HepG2 (cell line): ENCODE measurements around the gene EFCAB11. TPM values are rescaled to one million over a fixed set of nuclear protein-coding genes. Genes with fewer than 3 reads are reported as not detected.

Experiments
- ATAC-seq: fragments of 200-7000 bp; cut with Tn5 transposase; 3 replicates; pipeline ENCODE4 v1.9.1; 2020; ENCODE audit warnings: mild to moderate bottlenecking, moderate library complexity
- BruUV-seq: library from RNA; stranded (reverse); fragments of 400-500 nt; replicated peaks from 2 replicates; lab custom pipeline; 2021; lab: Mats Ljungman, UMichigan
- CTCF ChIA-PET: fragments of 300-600 bp; formaldehyde crosslinking; extraction: SDS; loops from one replicate; lab custom pipeline; 2021; ENCODE audit warnings: low total read pairs, inconsistent platforms, low intra/inter-chr PET ratio; lab: Yijun Ruan, JAX
- POLR2A ChIA-PET: fragments of 350-600 bp; sonication (Branson Sonifier 250); formaldehyde crosslinking; loops from one replicate; lab custom pipeline; 2020; ENCODE audit warnings: antibody characterized with exemption, inconsistent platforms; lab: Yijun Ruan, JAX
- DNase-seq: peaks from one replicate; pipeline ENCODE4 v3.0.0-alpha.2; 2015; ENCODE audit warnings: low spot score
- FAIRE-seq: peaks from 3 replicates; lab custom pipeline; 2011; peaks lifted over from hg19 to GRCh38; lab: Jason Lieb, UNC
- H2AFZ ChIP-seq: one replicate; pipeline ENCODE4 v1.6.1; 2011; ENCODE audit warnings: low read length, inconsistent platforms
- H3K27ac ChIP-seq: fragments of 300-600 bp; 3 replicates; pipeline ENCODE4 v1.8.0; 2011; ENCODE audit warnings: mixed run types, mild to moderate bottlenecking, mixed read lengths, low read length, inconsistent platforms; ENCODE audit not compliant: insufficient read depth; ENCODE audit errors: extremely low read length
- H3K27me3 ChIP-seq, 2 experiments: fragments of 200-600 bp in 1 of 2; 2 replicates in 1 of 2; 3 replicates in 1 of 2; pipeline versions ENCODE4 v1.6.0 to v1.8.0; 2011; ENCODE audit warnings: low read length in 2 of 2, mild to moderate bottlenecking in 2 of 2, moderate library complexity in 2 of 2, inconsistent platforms in 1 of 2; ENCODE audit not compliant: insufficient read depth in 2 of 2, control insufficient read depth in 1 of 2
- H3K36me3 ChIP-seq, 2 experiments: fragments of 200-600 bp in 1 of 2; replicated peaks in 1 of 2; 2 replicates in 1 of 2; 3 replicates in 1 of 2; pipeline versions ENCODE4 v1.5.1 to v1.8.0; 2011; ENCODE audit warnings: low read length in 2 of 2, inconsistent platforms in 1 of 2; ENCODE audit not compliant: insufficient read depth in 2 of 2, control insufficient read depth in 1 of 2
- H3K4me1 ChIP-seq: 2 replicates; pipeline ENCODE4 v1.5.1; 2012; ENCODE audit warnings: low read length, inconsistent platforms; ENCODE audit not compliant: insufficient read depth
- H3K4me2 ChIP-seq: 2 replicates; pipeline ENCODE4 v1.6.0; 2011; ENCODE audit warnings: low read depth, low read length, inconsistent platforms
- H3K4me3 ChIP-seq, 3 experiments: fragments of 200-600 bp in 1 of 3; sonication (generic), shearing (Covaris generic) in 1 of 3; replicated peaks in 1 of 3; 2 replicates each; pipeline ENCODE4 v1.5.1; 2011 to 2016; ENCODE audit warnings: low read length in 3 of 3, inconsistent platforms in 2 of 3, low read depth in 2 of 3, mild to moderate bottlenecking in 2 of 3, control low read depth in 1 of 3, mixed read lengths in 1 of 3; ENCODE audit not compliant: insufficient read depth in 1 of 3
- H3K79me2 ChIP-seq: one replicate; pipeline ENCODE4 v1.6.1; 2011; ENCODE audit warnings: low read length, inconsistent platforms; ENCODE audit not compliant: insufficient read depth
- H3K9ac ChIP-seq: 2 replicates; pipeline ENCODE4 v1.6.0; 2011; ENCODE audit warnings: mild to moderate bottlenecking, low read depth, low read length, inconsistent platforms; ENCODE audit not compliant: insufficient read depth
- H3K9me3 ChIP-seq: 2 replicates; pipeline ENCODE4 v1.5.1; 2012; ENCODE audit warnings: mild to moderate bottlenecking, low read length
- H4K20me1 ChIP-seq: 2 replicates; pipeline ENCODE4 v1.6.0; 2011; ENCODE audit warnings: inconsistent platforms, mild to moderate bottlenecking, low read length, moderate library complexity; ENCODE audit not compliant: insufficient read depth
- ARNT ChIP-seq: fragments of 450-650 bp; IDR thresholded peaks from 2 replicates; pipeline ENCODE4 v1.6.1; 2017
- GPN1 ChIP-seq: sonication (generic); formaldehyde crosslinking; IDR thresholded peaks from 2 replicates; pipeline ENCODE4 v1.5.1; 2020; ENCODE audit warnings: missing genetic modification reagents, borderline replicate concordance
- HOXA7 ChIP-seq: sonication (generic); formaldehyde crosslinking; IDR thresholded peaks from 2 replicates; pipeline ENCODE4 v1.8.1; 2022; ENCODE audit warnings: mild to moderate bottlenecking, missing genetic modification reagents, moderate library complexity
- KDM1A ChIP-seq: IDR thresholded peaks from 2 replicates; pipeline ENCODE4 v1.6.1; 2016; ENCODE audit warnings: missing compliant biosample characterization
- NAIF1 ChIP-seq: sonication (generic); formaldehyde crosslinking; IDR thresholded peaks from 2 replicates; pipeline ENCODE4 v1.5.0; 2020; ENCODE audit warnings: mild to moderate bottlenecking, missing genetic modification reagents, borderline replicate concordance
- NFIB ChIP-seq: sonication (generic); formaldehyde crosslinking; IDR thresholded peaks from 2 replicates; pipeline ENCODE4 v1.9.0; 2021; ENCODE audit warnings: missing genetic modification reagents, mild to moderate bottlenecking, borderline replicate concordance
- SOX13 ChIP-seq, 3 experiments: fragments of 450-650 bp in 1 of 3; sonication (generic) in 1 of 3; formaldehyde crosslinking in 1 of 3; IDR thresholded peaks in 2 of 3; conservative IDR thresholded peaks in 1 of 3; 2 replicates each; pipeline versions ENCODE4 v1.5.0 to v1.6.1; 2016 to 2020; ENCODE audit warnings: antibody characterized with exemption in 1 of 3, mild to moderate bottlenecking in 1 of 3, missing compliant biosample characterization in 1 of 3, missing genetic modification reagents in 1 of 3, moderate library complexity in 1 of 3
- ZNF569 ChIP-seq: sonication (generic); formaldehyde crosslinking; IDR thresholded peaks from 2 replicates; pipeline ENCODE4 v1.5.0; 2020; ENCODE audit warnings: mild to moderate bottlenecking, missing genetic modification reagents, moderate library complexity, borderline replicate concordance
- ZNF766 ChIP-seq: sonication (generic); formaldehyde crosslinking; IDR thresholded peaks from 2 replicates; pipeline ENCODE4 v1.5.0; 2020; ENCODE audit warnings: missing genetic modification reagents, borderline replicate concordance
- WGBS: methylation state at CpG from one replicate; pipeline ENCODE4 v1.1.6; 2017; ENCODE audit warnings: low lambda C conversion rate; 5-methylcytosine and 5-hydroxymethylcytosine counted together
- in situ Hi-C: cut with HindIII; loops from 2 replicates; pipeline ENCODE4 v1.10.0; 2017; ENCODE audit warnings: low pct_unique_long_range_greater_than_20kb; ENCODE audit not compliant: extremely low pct_ligation_motif_present
- intact Hi-C: fragments of 100-400 bp; cut with micrococcal nuclease; formaldehyde crosslinking; loops from one replicate; pipeline ENCODE4 v1.10.0; 2022; ENCODE audit not compliant: unreplicated experiment
- polyA plus RNA-seq, 8 experiments: library from polyadenylated mRNA; depleted of rRNA in 3 of 8; stranded (reverse) in 7 of 8; unstranded in 1 of 8; fragments of >200 nt; fragmentation: Illumina TruSeq in 4 of 8; extraction: Trizol in 4 of 8; gene quantifications; 2 replicates each; pipeline versions ENCODE4 v1.2.1 to v1.2.3, GENCODE V29; 2011 to 2016; ENCODE audit warnings: low read depth in 4 of 8, missing spikeins in 1 of 8, mixed read lengths in 1 of 8; ENCODE audit not compliant: insufficient read depth in 1 of 8
- total RNA-seq, 5 experiments: library from RNA; depleted of rRNA; stranded (reverse); fragments of >200 nt; fragmentation: Illumina TruSeq; extraction: Trizol; gene quantifications; 2 replicates each; pipeline ENCODE4 v1.2.3, GENCODE V29; 2016; ENCODE audit warnings: low read depth in 1 of 5
- TF ChIP-seq, protein P1 (sequence below): sonication (generic); formaldehyde crosslinking; IDR thresholded peaks from 2 replicates; pipeline ENCODE4 v1.4.0; 2020; ENCODE audit warnings: missing genetic modification reagents, borderline replicate concordance
- TF ChIP-seq, protein P2 (sequence below): IDR thresholded peaks from 2 replicates; pipeline ENCODE4 v1.6.1; 2018; ENCODE audit warnings: missing genetic modification reagents, mild to moderate bottlenecking, missing compliant biosample characterization

The EFCAB11 gene
- total and polyA plus RNA-seq, 2 of the 13 experiments (the other 11 are each of a cell fraction or from before 2014, with no cell fraction given): 8.2 to 31.5 TPM

DNA sequence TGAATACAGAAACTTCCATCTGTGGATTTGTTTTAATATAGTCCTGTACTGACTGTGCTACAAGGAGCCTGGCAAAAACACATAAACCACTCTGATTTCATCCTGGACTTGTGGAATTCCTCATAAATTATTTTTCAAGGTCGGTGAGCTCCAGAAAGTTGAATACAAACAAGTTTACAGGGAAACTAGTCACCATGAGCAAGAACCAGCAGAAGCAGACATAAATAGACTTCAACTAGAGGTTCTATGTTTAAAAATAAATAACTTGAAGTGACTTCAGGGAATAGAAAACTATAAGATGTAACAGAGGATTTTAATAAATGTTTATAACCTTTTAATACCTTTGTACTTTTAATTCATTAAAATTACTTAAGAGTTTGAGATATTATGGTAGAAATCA, 63.5 kb downstream of the EFCAB11 start:
- TF ChIP-seq ARNT (no peak), SOX13 (IDR thresholded peaks at IDR 0.05) (no peak), SOX13 (CRISPR knock-in tag; conservative IDR thresholded peaks at IDR 0.05 in 1 of 2, IDR thresholded peaks at IDR 0.05 in 1 of 2) (no peak), NFIB (CRISPR knock-in tag) (no peak), NAIF1 (CRISPR knock-in tag) (no peak), ZNF766 (CRISPR knock-in tag) (no peak), ZNF569 (CRISPR knock-in tag) (no peak), HOXA7 (CRISPR knock-in tag) (no peak), KDM1A (CRISPR knock-in tag) (no peak), GPN1 (CRISPR knock-in tag) (no peak)
- TF ChIP-seq, protein P1, sequence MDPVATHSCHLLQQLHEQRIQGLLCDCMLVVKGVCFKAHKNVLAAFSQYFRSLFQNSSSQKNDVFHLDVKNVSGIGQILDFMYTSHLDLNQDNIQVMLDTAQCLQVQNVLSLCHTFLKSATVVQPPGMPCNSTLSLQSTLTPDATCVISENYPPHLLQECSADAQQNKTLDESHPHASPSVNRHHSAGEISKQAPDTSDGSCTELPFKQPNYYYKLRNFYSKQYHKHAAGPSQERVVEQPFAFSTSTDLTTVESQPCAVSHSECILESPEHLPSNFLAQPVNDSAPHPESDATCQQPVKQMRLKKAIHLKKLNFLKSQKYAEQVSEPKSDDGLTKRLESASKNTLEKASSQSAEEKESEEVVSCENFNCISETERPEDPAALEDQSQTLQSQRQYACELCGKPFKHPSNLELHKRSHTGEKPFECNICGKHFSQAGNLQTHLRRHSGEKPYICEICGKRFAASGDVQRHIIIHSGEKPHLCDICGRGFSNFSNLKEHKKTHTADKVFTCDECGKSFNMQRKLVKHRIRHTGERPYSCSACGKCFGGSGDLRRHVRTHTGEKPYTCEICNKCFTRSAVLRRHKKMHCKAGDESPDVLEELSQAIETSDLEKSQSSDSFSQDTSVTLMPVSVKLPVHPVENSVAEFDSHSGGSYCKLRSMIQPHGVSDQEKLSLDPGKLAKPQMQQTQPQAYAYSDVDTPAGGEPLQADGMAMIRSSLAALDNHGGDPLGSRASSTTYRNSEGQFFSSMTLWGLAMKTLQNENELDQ: no peak
- TF ChIP-seq, protein P2, sequence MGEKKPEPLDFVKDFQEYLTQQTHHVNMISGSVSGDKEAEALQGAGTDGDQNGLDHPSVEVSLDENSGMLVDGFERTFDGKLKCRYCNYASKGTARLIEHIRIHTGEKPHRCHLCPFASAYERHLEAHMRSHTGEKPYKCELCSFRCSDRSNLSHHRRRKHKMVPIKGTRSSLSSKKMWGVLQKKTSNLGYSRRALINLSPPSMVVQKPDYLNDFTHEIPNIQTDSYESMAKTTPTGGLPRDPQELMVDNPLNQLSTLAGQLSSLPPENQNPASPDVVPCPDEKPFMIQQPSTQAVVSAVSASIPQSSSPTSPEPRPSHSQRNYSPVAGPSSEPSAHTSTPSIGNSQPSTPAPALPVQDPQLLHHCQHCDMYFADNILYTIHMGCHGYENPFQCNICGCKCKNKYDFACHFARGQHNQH: no peak
- TF ChIP-seq, all 625 proteins: peak for 0
- no peak for FAIRE-seq
- intact Hi-C loops: no loop called here
- Histone ChIP-seq H3K27me3 (no peaks in the 10 kb centered on the region), H3K4me3 (no peak overlapping the region), H3K4me1 (no peaks in the 10 kb centered on the region), H3K4me2 (no peak overlapping the region), H2AFZ (no peak overlapping the region), H4K20me1 (no peaks in the 10 kb centered on the region), H3K36me3 (0 out of 5 replicates have a peak, but pooled peaks cover 0 to 2% of the 10 kb centered on the region in 2 experiments), H3K9me3 (no peaks in the 10 kb centered on the region), H3K27ac (no peak overlapping the region), H3K9ac (no peak overlapping the region), H3K79me2 (no peaks in the 10 kb centered on the region)
- no peak for ATAC-seq
- POLR2A ChIA-PET: no interaction called here
- CTCF ChIA-PET: no interaction called here
- no TSS peak for BruUV-seq
- 84% methylated on average over 1 of the region's 1 CpG for WGBS
- no peak for DNase-seq
- in situ Hi-C loops: no loop called here
